Right renal cortex interstitium (tissue), 3 donors: ENCODE measurements around the gene SLC25A24. TPM values are rescaled to one million over a fixed set of nuclear protein-coding genes. Genes with fewer than 3 reads are reported as not detected.
"Not testable (repeated sequence)": the region's sequence is repeated elsewhere in the genome, so short reads cannot be mapped to it uniquely, and the experiment has no call there.

ENCODE experiments used
- DNase-seq, 3 donors: peaks; one replicate each; pipeline ENCODE4 v3.0.0-alpha.2; 2013; ENCODE audit warnings: low read depth in 3 of 3, low spot score in 2 of 3
- polyA plus RNA-seq, 3 donors: library from polyadenylated mRNA; unstranded; fragments of 120-200 nt; gene quantifications; one replicate each; pipeline ENCODE4 v1.2.1, GENCODE V29; 2013; ENCODE audit not compliant: insufficient read length in 3 of 3

Gene SLC25A24
- polyA plus RNA-seq, result 10 to 100 TPM; 56.6 to 62.0 (median 59.7) TPM

DNA sequence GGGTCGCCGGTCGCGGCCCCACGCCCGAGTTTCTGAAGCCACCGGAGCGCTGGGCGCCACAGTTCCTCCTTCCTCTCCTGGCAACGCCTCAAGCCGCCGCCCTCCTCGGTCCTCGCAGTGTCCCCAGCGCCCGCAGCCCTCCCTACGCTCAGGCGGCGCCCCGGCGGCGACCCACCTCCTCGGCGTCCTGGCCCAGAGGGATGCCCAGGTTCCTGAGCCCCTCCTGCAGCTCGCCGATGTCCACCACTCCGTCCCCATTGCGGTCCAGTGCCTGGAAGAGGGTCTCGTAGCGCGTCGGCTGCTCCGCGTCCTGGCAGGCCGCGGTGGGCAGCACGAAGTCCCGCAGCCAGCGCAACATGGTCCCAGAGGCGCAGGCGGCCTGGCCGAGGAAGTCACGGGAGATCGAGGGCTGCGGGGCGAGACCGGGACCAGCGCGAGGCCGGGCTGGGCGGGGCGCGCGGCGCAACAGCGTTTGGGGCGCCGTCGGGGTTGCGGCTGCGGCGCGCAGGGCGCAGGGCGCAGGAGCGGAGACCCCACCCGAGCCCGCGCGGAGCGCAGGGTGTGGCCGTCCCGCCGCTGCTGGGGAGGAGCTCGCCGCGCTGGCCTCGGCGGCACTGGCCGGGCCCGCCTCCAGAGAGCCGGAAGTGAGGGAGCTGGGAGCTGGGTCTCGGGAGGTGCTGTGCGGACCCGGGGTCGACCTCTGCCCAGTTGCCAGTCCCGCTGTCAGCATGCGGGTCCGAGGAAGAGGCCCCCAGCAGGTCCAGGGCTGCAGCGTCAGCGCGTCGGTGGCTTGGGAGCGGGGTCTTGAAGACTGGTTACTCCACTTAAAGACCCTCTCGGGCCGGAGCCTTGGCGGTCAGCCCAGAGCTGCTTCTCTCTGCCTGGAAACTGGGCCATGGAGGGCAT lies at the start of gene SLC25A24:
Gene SLC25A24, minus strand, starts transcription at position 563 of the 906 bp plus-strand sequence. Its CDS starts 205 bp downstream, at position 358.
- peak; percentile 56 to 65 (median 64) for DNase-seq

DNA sequence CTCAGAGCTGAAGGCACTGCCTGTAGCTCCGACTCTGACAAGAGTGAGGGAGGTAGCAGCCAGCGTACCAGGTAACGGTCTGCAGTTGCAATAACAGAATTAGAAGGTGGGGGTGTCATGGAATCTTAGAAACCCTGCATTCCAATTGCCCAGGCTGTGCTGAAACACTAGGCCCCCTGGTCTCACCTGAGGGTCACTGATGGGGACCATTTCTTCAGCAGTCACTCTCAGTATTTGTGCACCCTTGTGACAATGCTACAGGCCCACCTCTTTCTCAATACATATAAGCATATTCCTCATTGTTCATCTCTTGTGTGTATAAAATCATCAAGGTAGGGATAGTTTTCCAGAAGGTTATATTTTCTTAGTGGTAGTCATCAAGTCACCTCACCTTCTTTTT lies 43.8 kb upstream of the SLC25A24 start, which contains the start of gene NBPF4:
Gene NBPF4, minus strand, starts transcription at position 101 of the 400 bp plus-strand sequence. CDS start 315 bp downstream, outside the sequence.
- DNase-seq, result not testable (repeated sequence)

DNA sequence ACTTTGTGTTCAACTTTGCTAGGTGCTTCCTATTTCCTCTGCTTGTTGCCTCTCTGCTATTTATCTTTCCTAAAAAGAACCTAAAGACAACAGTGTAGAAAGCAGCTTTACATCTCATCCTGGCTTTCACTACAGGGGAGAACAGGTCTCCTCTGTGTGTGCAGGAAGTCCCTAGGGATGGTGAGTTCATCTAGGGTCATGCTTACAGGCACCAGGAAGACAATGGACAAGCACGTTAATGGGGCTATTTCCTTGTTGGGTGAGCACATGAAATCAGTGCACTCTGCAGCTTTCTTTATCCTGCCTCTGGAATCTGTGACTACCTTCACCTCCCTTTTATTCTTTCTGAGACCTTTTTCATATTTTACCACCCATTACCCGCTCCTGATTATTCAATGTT lies 39.3 kb upstream of the SLC25A24 start:
- DNase-seq, result not testable (repeated sequence)

DNA sequence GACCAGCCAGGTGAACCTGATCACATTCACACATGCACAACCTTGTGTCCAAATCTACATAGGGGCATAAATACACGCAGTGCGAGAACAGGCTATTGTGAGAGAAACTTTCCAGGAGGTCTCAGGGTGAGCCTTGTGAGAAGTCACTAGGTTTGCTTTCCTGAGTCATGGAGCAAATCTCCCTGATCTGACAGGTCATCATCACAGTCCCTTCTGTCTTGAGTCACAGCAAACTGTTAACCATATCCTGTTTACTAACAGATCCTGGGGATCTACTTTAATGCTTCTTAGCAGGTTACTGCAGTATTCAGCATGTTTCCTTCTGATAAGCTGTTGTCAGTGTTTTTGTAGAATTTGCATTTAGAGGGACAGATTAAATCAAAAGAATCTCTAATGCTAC lies 35.2 kb upstream of the SLC25A24 start:
- DNase-seq, result not testable (repeated sequence)

DNA sequence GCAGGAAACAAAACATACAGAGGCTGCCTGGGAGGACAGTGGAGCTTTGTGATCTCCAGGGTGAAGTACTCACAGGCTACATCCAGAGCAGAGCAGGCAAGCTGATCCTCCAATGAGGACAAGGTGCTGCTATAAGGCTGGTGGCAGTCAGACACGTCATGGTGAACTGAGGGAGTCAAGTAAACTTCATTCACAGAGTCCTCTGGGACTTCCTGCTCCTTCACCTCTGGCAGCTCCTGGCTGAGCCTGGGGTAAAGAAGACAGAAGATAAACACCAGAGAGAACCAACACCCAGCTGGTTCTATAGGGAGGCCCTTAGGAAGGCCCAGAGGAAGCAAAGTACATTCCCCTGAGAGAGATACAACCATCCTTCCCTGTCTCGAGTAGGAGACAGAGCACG lies 32.0 kb upstream of the SLC25A24 start:
- not testable (repeated sequence) for DNase-seq

DNA sequence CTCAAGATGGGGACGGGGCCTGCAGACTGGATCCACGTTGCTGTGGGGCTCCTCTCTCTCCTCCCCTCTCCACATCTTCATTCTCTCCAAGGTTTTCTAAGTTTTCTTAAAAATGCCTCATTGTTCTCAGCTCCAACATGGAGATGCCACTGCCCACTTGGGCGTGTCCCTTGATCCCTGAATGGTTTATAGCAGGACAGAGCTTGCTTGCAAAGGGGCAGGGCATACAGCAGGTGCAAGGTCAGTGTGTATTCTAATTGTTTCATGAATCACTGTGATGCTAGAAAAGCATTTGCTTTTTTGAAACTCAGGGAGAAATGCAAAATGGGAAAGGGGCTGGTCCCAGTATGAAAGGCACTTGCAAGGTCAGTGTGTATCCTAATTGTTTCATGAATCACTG lies 29.8 kb upstream of the SLC25A24 start:
- not testable (repeated sequence) for DNase-seq

DNA sequence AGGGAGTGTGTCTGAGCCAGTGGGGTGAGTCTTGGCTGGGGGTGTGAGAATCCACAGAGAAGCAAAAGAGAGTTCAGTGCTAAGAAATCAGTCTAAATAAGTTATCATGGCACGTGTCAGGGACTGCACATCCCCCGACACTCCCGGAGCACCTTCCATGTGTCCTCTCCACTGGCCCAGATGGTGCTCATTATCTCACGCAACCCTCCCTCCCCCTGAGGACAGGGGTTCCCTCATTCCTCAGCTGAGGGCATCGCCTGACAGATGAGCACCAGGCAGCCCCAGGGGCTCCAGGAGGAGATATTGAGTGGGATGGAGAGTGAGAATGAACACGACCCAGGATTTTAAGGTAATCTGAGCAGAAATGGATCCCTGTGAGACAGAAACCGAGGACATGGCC lies 27.6 kb upstream of the SLC25A24 start:
- not testable (repeated sequence) for DNase-seq

DNA sequence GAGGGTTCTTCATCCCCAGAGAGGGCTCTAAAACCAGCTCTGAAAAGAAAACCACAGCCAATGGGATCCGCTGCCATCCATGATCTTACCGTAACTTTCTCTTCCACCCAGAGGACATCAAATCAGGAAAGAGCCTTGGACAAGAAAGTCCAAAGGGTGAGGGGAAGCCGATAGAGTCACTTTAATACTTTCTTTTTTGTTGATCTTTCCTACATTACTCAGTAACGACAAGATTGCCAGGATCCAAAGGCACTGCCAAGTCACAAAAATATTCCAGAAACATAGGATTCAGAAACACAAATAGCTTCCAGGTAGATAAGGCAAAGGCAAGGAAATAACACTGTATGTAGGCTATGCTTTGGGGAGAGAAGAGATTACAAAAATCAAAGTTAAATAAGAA lies 26.7 kb upstream of the SLC25A24 start:
- not testable (repeated sequence) for DNase-seq

DNA sequence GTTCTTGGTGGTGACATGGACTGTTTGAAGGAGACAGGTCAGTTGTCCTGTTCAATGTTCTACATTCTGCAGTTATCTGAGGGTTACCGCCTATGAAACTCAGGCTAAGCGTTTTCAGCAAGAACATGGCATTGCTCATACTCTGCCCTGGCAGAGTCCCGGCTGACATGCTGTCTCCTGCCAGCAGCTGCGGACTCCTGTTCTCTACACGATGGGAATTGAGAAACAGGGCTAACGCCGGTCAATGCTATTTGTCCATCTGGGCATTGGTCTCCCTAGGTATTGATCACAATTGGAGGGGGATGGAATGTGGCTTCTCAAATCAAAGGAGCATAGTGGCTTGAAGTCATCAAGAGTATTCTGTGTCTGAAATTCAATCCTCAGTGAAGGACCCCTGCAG lies 23.1 kb upstream of the SLC25A24 start:
- DNase-seq, result not testable (repeated sequence)

DNA sequence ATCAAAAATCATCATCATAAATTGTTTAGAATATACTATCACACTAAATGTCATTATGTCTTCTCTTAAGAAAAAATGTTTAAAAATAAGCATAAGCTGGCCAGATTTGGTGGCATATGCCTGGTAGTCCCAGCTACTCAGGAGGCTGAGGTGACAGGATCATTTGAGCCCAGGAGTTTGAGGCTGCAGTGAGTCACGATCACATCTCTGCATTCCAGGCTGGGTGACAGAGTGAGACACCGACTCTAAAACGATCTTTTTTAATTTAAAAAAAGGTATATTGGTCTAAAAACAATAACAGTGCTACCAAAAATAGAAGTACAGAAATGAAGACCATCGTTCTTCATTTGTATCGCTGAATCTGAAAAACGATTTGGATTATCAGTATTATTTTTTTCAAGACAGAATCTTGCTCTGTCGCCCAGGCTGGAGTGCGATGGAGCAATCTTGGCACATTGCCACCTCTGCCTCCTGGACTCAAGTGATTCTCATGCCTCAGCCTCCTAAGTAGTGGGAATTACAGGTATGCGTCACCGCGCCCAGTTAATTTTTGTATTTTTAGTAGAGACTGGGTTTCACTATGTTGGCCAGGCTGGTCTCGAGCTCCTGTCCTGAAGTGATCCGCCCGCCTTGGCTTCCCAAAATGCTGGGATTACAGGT lies 17.5 kb upstream of the SLC25A24 start:
- DNase-seq, result not testable (repeated sequence)

DNA sequence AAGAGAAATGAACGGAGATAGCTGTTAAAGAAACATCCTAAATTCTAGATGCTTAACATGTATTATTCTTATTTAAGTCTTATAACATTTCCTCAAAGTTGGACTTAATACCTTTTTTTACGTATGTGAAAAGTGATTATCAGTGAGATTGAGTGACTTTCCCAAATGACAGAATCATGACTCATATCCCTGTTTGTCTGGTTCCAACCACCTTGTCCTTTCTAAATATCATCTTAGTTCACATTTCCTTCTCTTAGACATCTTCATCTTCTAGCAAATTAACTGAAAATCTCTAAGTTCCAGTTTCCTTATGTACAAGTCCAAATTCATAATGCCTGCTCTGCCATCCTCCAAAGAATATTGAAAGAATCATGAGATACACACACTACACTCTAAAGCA lies 16.9 kb upstream of the SLC25A24 start:
- not testable (repeated sequence) for DNase-seq

DNA sequence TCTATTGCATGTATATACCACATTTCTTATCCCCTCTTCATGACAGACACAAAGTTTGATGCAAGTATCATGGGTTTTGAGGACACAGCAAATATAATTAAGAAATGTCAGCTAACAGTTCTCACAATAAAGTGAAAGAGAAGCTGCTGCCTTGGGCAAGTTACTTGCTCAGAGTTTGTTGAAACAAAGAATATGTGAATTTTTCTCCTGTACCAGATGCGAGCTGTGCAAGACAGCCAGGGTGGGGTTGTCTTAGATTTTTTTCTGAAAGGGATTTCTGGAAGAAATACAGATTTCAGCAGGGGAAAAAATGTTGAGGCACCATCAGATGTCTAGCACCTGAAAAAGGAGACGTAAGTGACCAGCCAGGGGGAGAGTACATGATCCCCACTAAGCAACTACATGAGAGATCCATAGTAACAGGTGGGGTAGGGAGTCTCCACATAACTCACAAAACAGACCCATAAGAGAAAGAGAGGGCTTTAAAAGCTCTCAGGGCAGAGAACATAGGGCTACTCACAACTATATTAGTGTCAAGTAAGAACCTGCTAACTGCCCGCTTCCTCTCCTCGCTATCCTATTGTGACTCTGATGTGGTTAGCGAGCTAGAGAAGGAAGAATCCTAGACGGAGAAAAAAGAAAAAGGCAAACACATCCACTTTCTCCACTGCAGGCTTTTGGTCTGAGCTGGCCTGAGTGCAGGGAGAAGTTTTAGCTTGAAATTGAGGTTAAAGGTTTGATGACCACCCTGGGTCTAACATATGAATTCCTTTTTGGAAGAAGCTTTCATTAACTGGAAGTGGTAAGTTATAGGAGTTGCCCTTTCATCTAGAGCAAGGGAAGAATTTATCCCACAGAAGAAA lies 16.1 kb upstream of the SLC25A24 start:
- DNase-seq, result not testable (repeated sequence)

DNA sequence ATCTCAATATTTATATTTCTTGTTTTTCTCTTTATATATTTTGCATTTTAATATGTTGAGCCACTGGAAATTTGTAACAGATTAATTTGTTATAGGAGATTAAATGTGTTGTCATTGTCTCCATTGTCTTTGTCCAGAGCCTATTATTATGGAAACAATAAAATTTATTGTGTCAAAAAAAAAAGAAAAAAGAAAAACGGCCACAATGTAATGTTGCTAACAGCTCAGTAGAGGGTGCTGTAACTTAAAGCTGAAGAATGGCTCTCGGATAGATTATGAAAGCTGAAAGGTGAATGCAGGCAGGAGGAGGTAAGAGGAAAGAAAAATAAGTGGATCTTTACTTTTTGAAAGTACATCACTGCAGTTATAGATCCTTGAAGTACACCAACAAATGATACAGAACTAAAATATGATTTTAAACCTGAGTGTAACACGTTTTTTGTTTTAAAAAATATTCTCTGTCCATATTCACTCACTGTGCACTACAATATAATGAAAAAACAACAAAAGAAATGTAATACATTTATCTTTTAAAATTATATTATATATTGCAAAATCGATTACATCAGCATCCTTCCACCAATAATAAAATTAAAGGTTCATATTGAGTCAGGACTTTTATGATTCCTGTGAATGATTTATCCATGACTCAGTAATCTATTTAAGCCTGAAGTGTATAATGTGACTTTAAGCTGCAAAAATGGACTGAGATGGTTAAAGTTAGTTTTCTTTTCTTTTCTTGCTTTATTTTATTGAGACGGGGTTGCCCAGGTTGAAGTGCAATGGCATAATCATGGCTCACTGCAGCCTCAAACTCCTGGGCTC lies 14.7 kb upstream of the SLC25A24 start:
- not testable (repeated sequence) for DNase-seq

DNA sequence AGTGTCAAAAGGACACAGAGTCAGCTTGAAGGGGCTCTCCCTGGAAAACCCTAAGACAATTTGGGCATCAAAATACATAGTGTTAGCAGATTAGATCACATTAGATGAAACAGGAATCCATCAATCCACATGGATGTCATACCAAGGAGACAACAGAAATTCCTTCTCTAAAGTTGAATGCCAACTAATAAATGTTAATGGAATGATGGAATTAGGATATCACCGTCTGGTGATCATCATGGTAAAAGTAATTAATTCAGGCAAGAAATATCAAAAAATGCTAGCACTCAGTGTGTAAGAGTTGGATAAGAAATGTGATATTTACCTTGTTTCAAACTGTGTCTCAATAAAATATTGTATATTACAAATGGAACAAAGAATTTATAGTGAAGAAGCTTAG lies 10.9 kb upstream of the SLC25A24 start:
- DNase-seq, result no peak

DNA sequence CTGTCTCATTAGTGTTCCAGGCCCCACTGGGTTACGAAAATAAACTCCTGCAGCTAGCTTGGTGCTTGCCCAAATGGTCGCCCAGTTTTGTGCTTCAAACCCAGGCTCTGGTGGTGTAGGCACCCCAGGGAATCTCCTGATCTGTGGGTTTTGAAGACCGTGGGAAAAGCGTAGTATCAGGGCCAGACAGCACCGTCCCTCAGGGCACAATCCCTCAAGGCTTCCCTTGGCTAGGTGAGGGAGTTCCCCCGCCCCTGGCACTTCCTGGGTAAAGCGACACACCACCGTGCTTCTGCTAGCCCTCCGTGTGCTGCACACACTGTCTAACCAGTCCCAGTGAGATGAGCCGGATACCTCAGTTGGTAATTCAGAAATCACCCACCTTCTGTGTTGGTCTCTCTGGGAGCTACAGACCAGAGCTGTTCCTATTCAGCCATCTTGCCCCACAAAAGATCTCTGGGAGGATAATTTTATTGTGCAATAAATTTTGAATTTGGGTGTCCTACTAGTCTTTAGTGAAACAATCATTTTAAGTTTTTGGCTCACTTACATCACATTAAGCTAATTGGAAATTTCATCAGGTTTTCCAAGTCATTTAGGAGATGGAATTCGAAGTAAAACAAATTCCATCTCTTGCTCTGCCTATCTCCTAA lies 9.4 kb upstream of the SLC25A24 start:
- no peak for DNase-seq

DNA sequence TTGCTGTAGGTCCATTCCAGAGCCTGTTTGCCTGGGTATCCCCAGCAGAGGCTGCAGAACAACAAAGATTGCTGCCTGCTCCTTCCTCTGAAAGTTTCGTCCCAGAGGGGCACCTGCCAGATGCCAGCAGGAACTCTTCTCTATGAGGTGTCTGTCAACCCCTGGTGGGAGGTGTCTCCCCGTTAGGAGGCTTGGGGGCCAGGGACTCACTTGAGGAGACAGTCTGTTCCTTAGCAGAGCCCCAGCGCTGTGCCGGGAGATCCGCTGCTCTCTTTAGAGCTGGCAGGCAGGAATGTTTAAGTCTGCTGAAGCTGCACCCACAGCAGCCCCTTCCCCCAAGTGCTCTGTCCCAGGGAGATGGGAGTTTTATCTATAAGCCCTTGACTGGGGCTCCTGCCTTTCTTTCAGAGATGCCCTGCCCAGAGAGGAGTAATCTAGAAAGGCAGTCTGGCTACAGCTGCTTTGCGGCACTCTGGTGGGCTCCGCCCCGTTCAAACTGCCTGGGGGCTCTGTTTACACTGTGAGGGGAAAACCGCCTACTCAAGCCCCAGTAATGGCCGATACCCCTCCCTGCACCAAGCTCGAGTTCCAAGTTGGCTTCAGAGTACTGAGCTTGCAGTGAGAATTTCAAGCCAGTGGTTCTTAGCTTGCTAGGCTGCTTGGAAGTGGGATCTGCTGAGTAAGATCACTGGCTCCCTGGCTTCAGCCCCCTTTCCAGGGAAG lies 8.7 kb upstream of the SLC25A24 start:
- DNase-seq, result no peak

DNA sequence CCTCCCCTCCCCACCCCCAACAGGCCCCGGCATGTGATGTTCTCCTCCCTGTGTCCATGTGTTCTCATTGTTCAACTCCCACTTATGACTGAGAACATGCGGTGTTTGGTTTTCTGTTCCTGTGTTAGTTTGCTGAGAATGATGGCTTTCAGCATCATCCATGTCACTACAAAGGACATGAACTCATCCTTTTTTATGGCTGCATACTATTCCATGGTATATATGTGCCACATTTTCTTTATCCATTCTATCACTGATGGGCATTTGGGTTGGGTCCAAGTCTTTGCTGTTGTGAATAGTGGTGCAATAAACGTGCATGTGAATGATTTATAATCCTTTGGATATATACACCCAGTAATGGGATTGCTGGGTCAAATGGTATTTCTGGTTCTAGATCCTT lies 3.4 kb upstream of the SLC25A24 start:
- not testable (repeated sequence) for DNase-seq

DNA sequence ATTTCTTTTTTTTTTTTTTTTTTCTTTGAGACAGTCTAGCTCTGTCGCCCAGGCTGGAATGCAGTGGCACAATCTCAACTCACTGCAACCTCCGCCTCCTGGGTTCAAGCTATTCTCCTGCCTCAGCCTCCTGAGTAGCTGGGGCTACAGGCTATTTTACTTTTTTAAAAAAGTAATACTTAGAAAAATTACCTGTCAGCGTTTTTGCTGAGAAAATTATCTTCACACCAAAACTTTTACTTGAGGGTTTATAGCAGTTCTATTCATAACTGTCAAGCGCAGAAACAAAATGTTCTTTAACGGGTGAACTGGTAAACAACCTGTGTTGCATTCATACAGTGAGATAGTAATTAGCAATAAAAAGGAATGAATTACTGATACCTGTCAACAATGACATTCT lies 1.5 kb upstream of the SLC25A24 start:
- DNase-seq, result no peak

DNA sequence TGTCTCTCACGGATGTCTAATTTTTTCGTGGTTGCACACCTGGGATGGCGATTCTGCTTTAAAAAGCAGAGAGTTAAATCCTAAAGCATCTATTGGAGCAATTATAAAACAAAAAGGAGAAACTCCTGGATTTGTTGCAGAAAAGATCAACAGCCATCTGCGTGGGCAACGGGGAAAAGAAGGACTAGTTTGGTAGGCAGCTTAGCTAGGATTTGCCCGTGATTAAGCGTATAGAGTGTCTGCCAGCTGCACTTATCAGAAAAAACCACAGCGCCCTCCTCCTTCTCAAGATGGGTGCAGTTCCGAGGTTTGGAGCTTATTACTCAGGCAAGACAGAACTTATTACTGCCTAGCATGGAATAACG lies 526 bp upstream of the SLC25A24 start:
- DNase-seq, result peak; percentile 20 to 48 (median 26)
